OCI-LY7 (cell line): ENCODE results near the gene ABR. TPM values are rescaled to one million over a fixed set of nuclear protein-coding genes. Genes with fewer than 3 reads are reported as not detected.

Experiments used
- BruUV-seq: library from RNA; stranded (reverse); fragments of 400-500 nt; replicated peaks from 2 replicates; lab custom pipeline; 2021; lab: Mats Ljungman, UMichigan
- CTCF ChIA-PET: fragments of 300-600 bp; sonication (Branson Sonifier 250); formaldehyde crosslinking; loops from one replicate; lab custom pipeline; 2022; ENCODE audit warnings: antibody characterized with exemption; ENCODE audit not compliant: unreplicated experiment; lab: Charles Lee
- POLR2A ChIA-PET: fragments of 300-600 bp; sonication (Branson Sonifier 250); formaldehyde crosslinking; loops from one replicate; lab custom pipeline; 2022; ENCODE audit warnings: antibody characterized with exemption; lab: Charles Lee
- DNase-seq: peaks from one replicate; pipeline ENCODE4 v3.0.0-alpha.2; 2015; ENCODE audit warnings: low spot score
- H2AFZ ChIP-seq: fragments of 200-600 bp; sonication (generic), shearing (Covaris generic); 2 replicates; pipeline ENCODE4 v1.6.1; 2014; ENCODE audit warnings: mild to moderate bottlenecking, antibody characterized with exemption, low read length, moderate library complexity
- H3K27ac ChIP-seq: fragments of 200-600 bp; sonication (generic); 2 replicates; pipeline ENCODE4 v1.5.1; 2014; ENCODE audit warnings: mixed run types, low read depth, mild to moderate bottlenecking, moderate library complexity, low read length, inconsistent platforms; ENCODE audit not compliant: poor library complexity, severe bottlenecking
- H3K36me3 ChIP-seq: fragments of 200-600 bp; sonication (generic); 2 replicates; pipeline ENCODE4 v1.6.1; 2014; ENCODE audit warnings: mild to moderate bottlenecking, antibody characterized with exemption, low read length, moderate library complexity, mixed read lengths; ENCODE audit not compliant: insufficient read depth
- H3K4me1 ChIP-seq: fragments of 200-600 bp; sonication (generic); 2 replicates; pipeline ENCODE4 v1.5.1; 2014; ENCODE audit warnings: mild to moderate bottlenecking, low read length; ENCODE audit not compliant: insufficient read depth, poor library complexity, severe bottlenecking
- H3K4me2 ChIP-seq: fragments of 200-600 bp; sonication (generic); 2 replicates; pipeline ENCODE4 v1.6.1; 2014; ENCODE audit warnings: mild to moderate bottlenecking, low read length
- H3K4me3 ChIP-seq: fragments of 200-600 bp; sonication (generic); 2 replicates; pipeline ENCODE4 v1.5.1; 2014; ENCODE audit warnings: mild to moderate bottlenecking, low read depth, low read length; ENCODE audit not compliant: poor library complexity, severe bottlenecking
- H3K79me2 ChIP-seq: fragments of 200-600 bp; sonication (generic); 2 replicates; pipeline ENCODE4 v1.6.1; 2016; ENCODE audit warnings: low read depth, mild to moderate bottlenecking, low read length, moderate library complexity, mixed read lengths; ENCODE audit not compliant: insufficient read depth
- H3K9me2 ChIP-seq: fragments of 200-600 bp; sonication (generic); 2 replicates; pipeline ENCODE4 v1.6.1; 2016; ENCODE audit warnings: mild to moderate bottlenecking, low read length, mixed read lengths; ENCODE audit not compliant: insufficient read depth
- H3K9me3 ChIP-seq: fragments of 200-600 bp; sonication (generic); 2 replicates; pipeline ENCODE4 v1.6.1; 2014; ENCODE audit warnings: mild to moderate bottlenecking, mixed run types, low read length, mixed read lengths
- H4K20me1 ChIP-seq: fragments of 200-600 bp; sonication (generic); 2 replicates; pipeline ENCODE4 v1.6.1; 2014; ENCODE audit warnings: mild to moderate bottlenecking, antibody characterized with exemption, low read length, moderate library complexity, mixed read lengths; ENCODE audit not compliant: insufficient read depth
- EZH2phosphoT487 ChIP-seq: fragments of 200-600 bp; sonication (generic); IDR thresholded peaks from 2 replicates; pipeline ENCODE4 v1.6.1; 2018; ENCODE audit warnings: low read depth, borderline replicate concordance, mild to moderate bottlenecking, mixed run types, antibody characterized with exemption, low read length, moderate library complexity, mixed read lengths
- intact Hi-C: fragments of 100-400 bp; cut with micrococcal nuclease; formaldehyde crosslinking; loops from one replicate; pipeline ENCODE4 v1.10.0; 2022; ENCODE audit not compliant: unreplicated experiment
- total RNA-seq, 2 experiments: library from RNA; depleted of rRNA in 1 of 2; stranded (reverse); fragments of >200 nt in 1 of 2; shearing (Covaris generic) in 1 of 2; gene quantifications; 2 replicates each; pipeline ENCODE4 v1.2.3, GENCODE V29; 2014 to 2022
- TF ChIP-seq, protein P1 (sequence below): fragments of 200-600 bp; sonication (generic); conservative IDR thresholded peaks from 2 replicates; pipeline ENCODE4 v1.5.1; 2014; ENCODE audit warnings: mild to moderate bottlenecking, antibody characterized with exemption, low read length, moderate library complexity, mixed read lengths

The ABR gene
- total RNA-seq, 2 experiments from 2014 or later = 164 to 181 TPM

DNA sequence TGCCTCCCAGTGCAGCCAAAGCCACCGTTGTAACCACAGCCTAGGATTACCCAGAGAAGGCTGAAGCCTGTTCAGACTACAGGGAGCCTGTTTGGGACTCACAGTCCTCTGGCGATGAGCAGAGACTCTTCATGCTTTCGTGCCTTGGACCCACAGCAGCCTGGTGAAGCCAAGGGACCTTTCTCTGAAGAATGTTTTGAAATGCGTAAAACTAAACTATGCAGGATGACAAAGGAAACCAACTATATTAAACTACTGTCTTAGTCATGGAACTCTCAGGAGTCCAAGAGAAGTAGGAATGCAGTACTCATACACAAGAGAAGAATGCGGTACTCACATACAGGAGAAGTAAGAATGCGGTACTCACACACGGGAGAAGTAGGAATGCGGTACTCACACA, 20.9 kb downstream of the ABR start:
- TF ChIP-seq, protein P1, sequence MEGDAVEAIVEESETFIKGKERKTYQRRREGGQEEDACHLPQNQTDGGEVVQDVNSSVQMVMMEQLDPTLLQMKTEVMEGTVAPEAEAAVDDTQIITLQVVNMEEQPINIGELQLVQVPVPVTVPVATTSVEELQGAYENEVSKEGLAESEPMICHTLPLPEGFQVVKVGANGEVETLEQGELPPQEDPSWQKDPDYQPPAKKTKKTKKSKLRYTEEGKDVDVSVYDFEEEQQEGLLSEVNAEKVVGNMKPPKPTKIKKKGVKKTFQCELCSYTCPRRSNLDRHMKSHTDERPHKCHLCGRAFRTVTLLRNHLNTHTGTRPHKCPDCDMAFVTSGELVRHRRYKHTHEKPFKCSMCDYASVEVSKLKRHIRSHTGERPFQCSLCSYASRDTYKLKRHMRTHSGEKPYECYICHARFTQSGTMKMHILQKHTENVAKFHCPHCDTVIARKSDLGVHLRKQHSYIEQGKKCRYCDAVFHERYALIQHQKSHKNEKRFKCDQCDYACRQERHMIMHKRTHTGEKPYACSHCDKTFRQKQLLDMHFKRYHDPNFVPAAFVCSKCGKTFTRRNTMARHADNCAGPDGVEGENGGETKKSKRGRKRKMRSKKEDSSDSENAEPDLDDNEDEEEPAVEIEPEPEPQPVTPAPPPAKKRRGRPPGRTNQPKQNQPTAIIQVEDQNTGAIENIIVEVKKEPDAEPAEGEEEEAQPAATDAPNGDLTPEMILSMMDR = no peak
- TF ChIP-seq EZH2phosphoT487 = no peak
- intact Hi-C loops = no loop called here
- Histone ChIP-seq H3K36me3 (peaks cover 50% of the 10 kb centered on the region), H3K27ac (no peak overlapping the region), H3K4me2 (no peak overlapping the region), H3K9me3 (no peaks in the 10 kb centered on the region), H3K9me2 (no peaks in the 10 kb centered on the region), H2AFZ (no peak overlapping the region), H3K4me1 (no peaks in the 10 kb centered on the region), H4K20me1 (no peaks in the 10 kb centered on the region), H3K79me2 (peaks cover 39% of the 10 kb centered on the region), H3K4me3 (no peak overlapping the region)
- DNase-seq = no peak
- POLR2A ChIA-PET = no interaction called here
- BruUV-seq = no TSS peak
- CTCF ChIA-PET = no interaction called here

DNA sequence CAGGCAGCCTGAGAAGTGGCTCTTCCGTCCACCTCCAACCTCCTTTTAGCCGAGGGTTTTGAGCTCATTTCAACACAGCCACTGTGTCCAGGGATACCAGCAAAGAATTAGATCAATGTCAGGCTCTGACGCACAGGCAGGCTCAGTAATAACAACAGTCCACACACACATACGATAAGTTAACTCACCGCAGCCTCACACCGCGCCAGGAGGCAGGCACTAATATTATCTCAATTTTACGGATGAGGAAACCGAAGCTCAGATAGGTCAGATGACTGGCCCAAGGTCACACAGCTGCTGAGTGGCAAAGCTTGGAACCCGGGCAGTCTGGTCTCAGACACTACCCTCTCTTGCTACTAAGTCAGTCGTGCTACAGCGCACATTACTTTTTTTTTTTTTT, 22.9 kb downstream of the ABR start:
- H3K4me2 ChIP-seq = no peak overlapping the region
- no peak for DNase-seq
- no TSS peak for BruUV-seq
- CTCF ChIA-PET = no interaction called here
- H3K79me2 ChIP-seq = peaks cover 27% of the 10 kb centered on the region
- H2AFZ ChIP-seq = no peak overlapping the region
- no peaks in the 10 kb centered on the region for H3K9me3 ChIP-seq
- no peak overlapping the region for H3K27ac ChIP-seq
- H3K4me3 ChIP-seq = no peak overlapping the region
- POLR2A ChIA-PET = interaction anchor here (0.7 kb wide), 1 partner anchor 35 kb away, joined by 3 read pairs; no protein-coding TSS in a partner anchor
- H3K4me1 ChIP-seq = no peaks in the 10 kb centered on the region
- peaks cover 56% of the 10 kb centered on the region for H3K36me3 ChIP-seq
- intact Hi-C loops = no loop called here
- H3K9me2 ChIP-seq = no peaks in the 10 kb centered on the region
- H4K20me1 ChIP-seq = no peaks in the 10 kb centered on the region
- TF ChIP-seq EZH2phosphoT487 = no peak
- TF ChIP-seq, protein P1 = no peak

DNA sequence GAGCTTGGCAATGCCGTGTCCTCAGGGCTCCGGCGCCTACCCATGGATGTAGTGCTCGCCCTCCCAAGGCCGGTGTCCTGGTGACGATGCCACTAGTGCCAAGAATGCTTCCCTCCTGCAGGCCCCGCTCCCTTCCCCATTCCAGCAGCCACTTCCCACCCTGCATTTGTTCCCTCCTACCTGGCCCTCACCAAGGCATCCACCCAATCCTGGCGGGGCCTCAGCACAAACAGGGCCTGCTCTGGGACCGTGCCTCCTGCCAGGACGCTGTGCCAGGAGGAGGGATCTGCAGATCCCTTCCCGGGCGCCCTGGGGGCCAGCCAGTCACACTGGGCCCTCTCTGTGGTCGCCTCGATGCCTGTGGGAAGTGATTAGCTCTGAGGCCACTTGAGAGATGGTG, 25.1 kb downstream of the ABR start:
- Histone ChIP-seq H4K20me1 (no peaks in the 10 kb centered on the region), H3K9me2 (no peaks in the 10 kb centered on the region), H3K79me2 (peaks cover 16% of the 10 kb centered on the region), H3K36me3 (peaks cover 56% of the 10 kb centered on the region), H3K4me3 (no peak overlapping the region), H3K27ac (no peak overlapping the region), H3K9me3 (no peaks in the 10 kb centered on the region), H3K4me2 (no peak overlapping the region), H2AFZ (no peak overlapping the region), H3K4me1 (no peaks in the 10 kb centered on the region)
- TF ChIP-seq, protein P1 = no peak
- no peak for TF ChIP-seq EZH2phosphoT487
- intact Hi-C loops = no loop called here
- BruUV-seq = no TSS peak
- ChIA-PET CTCF (interaction anchor here (0.6 kb wide), 1 partner anchor 595 kb away, joined by 3 read pairs; no protein-coding TSS in a partner anchor), POLR2A (interaction anchor here (0.5 kb wide), 1 partner anchor 111 kb away, joined by 3 read pairs; no protein-coding TSS in a partner anchor)
- DNase-seq = no peak
